Measurements from ENCODE around the gene COL7A1.

The COL7A1 gene

GRCh38 chr3:48588230-48588629, 6.9 kb downstream of the COL7A1 start:
- no peak for FAIRE-seq

- FAIRE-seq = no peak
Observed at GRCh38 chr3:48587686-48588085, 7.4 kb downstream of the COL7A1 start.

- no peak for FAIRE-seq
Observed at GRCh38 chr3:48585411-48585810, 9.7 kb downstream of the COL7A1 start.

GRCh38 chr3:48584836-48585235, 10.3 kb downstream of the COL7A1 start:
- no peak for FAIRE-seq

GRCh38 chr3:48581621-48582481, 13.3 kb downstream of the COL7A1 start:
- no peak for FAIRE-seq

GRCh38 chr3:48576647-48577046, 18.5 kb downstream of the COL7A1 start:
- FAIRE-seq = no peak

GRCh38 chr3:48575366-48575765, 19.8 kb downstream of the COL7A1 start:
- FAIRE-seq = no peak

GRCh38 chr3:48573973-48574585, 21.1 kb downstream of the COL7A1 start:
- no peak for FAIRE-seq

- no peak for FAIRE-seq
Observed at GRCh38 chr3:48572517-48572916, 22.6 kb downstream of the COL7A1 start.

- FAIRE-seq = no peak
Observed at GRCh38 chr3:48571938-48572337, 23.2 kb downstream of the COL7A1 start.

- no peak for FAIRE-seq
Observed at GRCh38 chr3:48569808-48570450, 25.2 kb downstream of the COL7A1 start.

- FAIRE-seq = no peak
Observed at GRCh38 chr3:48569400-48569799, 25.7 kb downstream of the COL7A1 start.

GRCh38 chr3:48568476-48568875, 26.7 kb downstream of the COL7A1 start:
- no peak for FAIRE-seq

GRCh38 chr3:48567500-48567899, 27.6 kb downstream of the COL7A1 start:
- FAIRE-seq = no peak

GRCh38 chr3:48567090-48567489, 28.0 kb downstream of the COL7A1 start:
- no peak for FAIRE-seq

GRCh38 chr3:48566401-48566760, 28.7 kb downstream of the COL7A1 start:
- no peak for FAIRE-seq

GRCh38 chr3:48565591-48566400, 29.3 kb downstream of the COL7A1 start:
- FAIRE-seq = no peak

GRCh38 chr3:48565186-48565585, 29.9 kb downstream of the COL7A1 start:
- FAIRE-seq = no peak

- FAIRE-seq = no peak
Observed at GRCh38 chr3:48564667-48565066, 30.5 kb downstream of the COL7A1 start.

- FAIRE-seq = no peak
Observed at GRCh38 chr3:48564022-48564421, 31.1 kb downstream of the COL7A1 start.

- no peak for FAIRE-seq
Observed at GRCh38 chr3:48563382-48563918, 31.7 kb downstream of the COL7A1 start, which contains the start of gene UCN2. TSS of gene UCN2 (minus strand) at chr3:48563781. CDS start at chr3:48563124, 657 bp downstream.

- FAIRE-seq = no peak
Observed at GRCh38 chr3:48562367-48563095, 32.6 kb downstream of the COL7A1 start.

Measured in islet of Langerhans (tissue), 1 donor.